K562 (cell line): ENCODE results near the gene GPR37L1. TPM values are rescaled to one million over a fixed set of nuclear protein-coding genes. Genes with fewer than 3 reads are reported as not detected.

Experiments
- EP400 ChIP-seq: fragments of 450-650 bp; IDR thresholded peaks from 2 replicates; pipeline ENCODE4 v1.6.1; 2017; ENCODE audit warnings: antibody characterized with exemption, mild to moderate bottlenecking, moderate library complexity
- FOXA1 ChIP-seq: fragments of 450-650 bp; IDR thresholded peaks from 2 replicates; pipeline ENCODE4 v1.6.1; 2016; ENCODE audit warnings: mild to moderate bottlenecking, borderline replicate concordance
- L3MBTL2 ChIP-seq: fragments of 450-650 bp; IDR thresholded peaks from 2 replicates; pipeline ENCODE4 v1.6.1; 2016; ENCODE audit warnings: mild to moderate bottlenecking, moderate library complexity
- MAFK ChIP-seq: IDR thresholded peaks from 2 replicates; pipeline ENCODE4 v1.6.1; 2011; ENCODE audit warnings: low read length, improper control_type of control experiment
- MLX ChIP-seq, 2 experiments: fragments of 450-650 bp in 1 of 2; sonication (generic) in 1 of 2; formaldehyde crosslinking; conservative IDR thresholded peaks; 2 replicates each; pipeline versions ENCODE4 v1.4.0 to v1.8.1; 2020 to 2022; ENCODE audit warnings: mild to moderate bottlenecking in 1 of 2, missing genetic modification reagents in 1 of 2
- MTA2 ChIP-seq: fragments of 450-650 bp; IDR thresholded peaks from 2 replicates; pipeline ENCODE4 v1.6.1; 2016; ENCODE audit warnings: low read depth
- NRF1 ChIP-seq, 2 experiments: fragments of 450-650 bp; IDR thresholded peaks in 1 of 2; conservative IDR thresholded peaks in 1 of 2; 2 replicates each; pipeline ENCODE4 v1.6.1; 2014; ENCODE audit warnings: mild to moderate bottlenecking in 2 of 2
- PKNOX1 ChIP-seq: fragments of 450-650 bp; IDR thresholded peaks from 2 replicates; pipeline ENCODE4 v1.6.1; 2016
- RB1 ChIP-seq: fragments of 450-650 bp; IDR thresholded peaks from 2 replicates; pipeline ENCODE4 v1.6.1; 2017; ENCODE audit warnings: low read depth, mild to moderate bottlenecking
- RBM34 ChIP-seq: fragments of 200-400 bp; formaldehyde crosslinking; IDR thresholded peaks from 2 replicates; pipeline ENCODE4 v1.6.1; 2018; ENCODE audit warnings: low read length, borderline replicate concordance; ENCODE audit not compliant: insufficient read depth
- RNF2 ChIP-seq: sonication (generic); IDR thresholded peaks from 2 replicates; pipeline ENCODE4 v1.6.1; 2016
- WHSC1 ChIP-seq: IDR thresholded peaks from one replicate; pipeline ENCODE4 v1.6.1; 2012; ENCODE audit warnings: low read length, control low read depth, inconsistent platforms
- ZBTB17 ChIP-seq: fragments of 450-650 bp; formaldehyde crosslinking; IDR thresholded peaks from 2 replicates; pipeline ENCODE4 v1.4.0; 2020; ENCODE audit warnings: mild to moderate bottlenecking
- ZC3H8 ChIP-seq: fragments of 450-650 bp; IDR thresholded peaks from 2 replicates; pipeline ENCODE4 v1.6.1; 2017
- ZNF282 ChIP-seq: sonication (generic); formaldehyde crosslinking; IDR thresholded peaks from 2 replicates; pipeline ENCODE4 v1.8.1; 2023; ENCODE audit warnings: missing genetic modification reagents
- ZNF449 ChIP-seq: fragments of 250-450 bp; sonication (Bioruptor Pico); IDR thresholded peaks from 2 replicates; pipeline ENCODE4 v1.8.0; 2022; ENCODE audit warnings: moderate library complexity, mild to moderate bottlenecking, inconsistent platforms
- polyA plus RNA-seq, 8 experiments: library from polyadenylated mRNA; depleted of rRNA in 4 of 8; stranded (reverse) in 5 of 8; unstranded in 3 of 8; fragments of >200 nt; fragmentation: Nextera tagmentation in 2 of 8; fragmentation: Illumina TruSeq in 1 of 8; extraction: Ambion mirVana in 2 of 8; extraction: Trizol in 1 of 8; gene quantifications; 2 replicates each; pipeline versions ENCODE4 v1.2.1 to v1.2.3, GENCODE V29; 2011 to 2014; ENCODE audit warnings: inconsistent platforms in 1 of 8, missing spikeins in 1 of 8
- total RNA-seq, 7 experiments: library from RNA; depleted of rRNA in 6 of 7; stranded (reverse); fragments of >200 nt in 6 of 7; fragmentation: Illumina TruSeq in 2 of 7; extraction: Trizol in 2 of 7; gene quantifications; 2 replicates each; pipeline versions ENCODE4 v1.2.1 to v1.2.3, GENCODE V29; 2011 to 2021; ENCODE audit warnings: low replicate concordance in 1 of 7
- TF ChIP-seq, protein P1 (sequence below): fragments of 250-450 bp; sonication (Bioruptor Pico); IDR thresholded peaks from 2 replicates; pipeline ENCODE4 v1.5.0; 2021; ENCODE audit warnings: mild to moderate bottlenecking, borderline replicate concordance
- TF ChIP-seq, protein P2 (sequence below), 2 experiments: IDR thresholded peaks; 2 replicates each; pipeline ENCODE4 v1.6.1; 2012; ENCODE audit warnings: improper control_type of control experiment in 2 of 2, low read depth in 2 of 2, low read length in 2 of 2, borderline replicate concordance in 1 of 2

GPR37L1 gene
- total and polyA plus RNA-seq, 9 of the 15 experiments (the other 6 are each of a cell fraction or from before 2014, with no cell fraction given), result not detected

DNA sequence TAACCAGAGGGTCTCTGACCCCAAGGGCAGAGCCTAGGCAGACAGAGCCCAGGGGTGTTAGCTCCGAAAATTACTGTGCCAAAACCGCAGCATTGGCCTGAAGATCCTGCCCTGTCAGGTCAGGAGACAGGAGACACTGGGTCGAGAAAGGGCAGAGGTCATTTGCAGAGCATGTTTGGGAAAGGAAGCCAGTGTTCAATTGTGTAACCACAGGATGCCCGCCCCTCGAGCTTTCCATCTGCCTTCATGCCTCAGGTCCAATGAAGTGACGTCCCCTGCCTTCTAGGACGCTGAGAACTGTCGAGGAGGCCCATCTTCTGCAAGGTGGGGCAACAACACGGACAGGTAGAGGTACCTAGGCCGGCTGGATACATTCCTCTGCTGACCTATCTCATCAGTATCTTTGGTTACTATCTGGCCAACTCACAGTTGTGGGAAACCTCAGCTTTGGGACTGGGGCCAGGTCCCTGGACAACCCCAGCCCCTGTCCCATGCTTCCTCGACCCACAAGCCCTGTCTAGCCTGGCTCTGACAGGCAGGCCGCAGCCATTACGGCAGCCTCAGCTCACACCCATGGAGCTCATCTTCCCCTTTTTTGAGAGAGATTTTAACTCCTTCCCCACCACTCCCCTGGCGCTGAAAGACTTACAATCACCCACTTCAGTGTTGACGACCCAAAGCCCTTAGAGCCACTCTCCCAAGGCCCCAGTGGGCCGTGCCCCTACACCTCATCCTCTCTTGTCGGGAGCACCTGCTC is 20.5 kb downstream of the GPR37L1 start (continued):
- TF ChIP-seq MLX (CRISPR knock-in tag; conservative IDR thresholded peaks at IDR 0.05) (0 out of 4 replicates have a peak, but pooled peaks of 1 of the 2 experiments have one; percentile 11), ZNF282 (CRISPR knock-in tag) (no peak), FOXA1 (no peak), MAFK (no peak), RB1 (no peak), ZNF449 (CRISPR knock-in tag) (0 out of 2 replicates have a peak, but pooled peaks have one; percentile 32), RNF2 (0 out of 2 replicates have a peak, but pooled peaks have one; percentile 21), L3MBTL2 (0 out of 2 replicates have a peak, but pooled peaks have one; percentile 26), ZC3H8 (no peak), RBM34 (no peak), WHSC1 (peak; percentile 44), PKNOX1 (peak; percentile 67), MTA2 (no peak), NRF1 (conservative IDR thresholded peaks at IDR 0.05 in 1 of 2, IDR thresholded peaks at IDR 0.05 in 1 of 2) (no peak), ZBTB17 (CRISPR knock-in tag) (peak; percentile 12; the same call in 1 of the 2 replicates), EP400 (no peak)
- TF ChIP-seq, protein P1, sequence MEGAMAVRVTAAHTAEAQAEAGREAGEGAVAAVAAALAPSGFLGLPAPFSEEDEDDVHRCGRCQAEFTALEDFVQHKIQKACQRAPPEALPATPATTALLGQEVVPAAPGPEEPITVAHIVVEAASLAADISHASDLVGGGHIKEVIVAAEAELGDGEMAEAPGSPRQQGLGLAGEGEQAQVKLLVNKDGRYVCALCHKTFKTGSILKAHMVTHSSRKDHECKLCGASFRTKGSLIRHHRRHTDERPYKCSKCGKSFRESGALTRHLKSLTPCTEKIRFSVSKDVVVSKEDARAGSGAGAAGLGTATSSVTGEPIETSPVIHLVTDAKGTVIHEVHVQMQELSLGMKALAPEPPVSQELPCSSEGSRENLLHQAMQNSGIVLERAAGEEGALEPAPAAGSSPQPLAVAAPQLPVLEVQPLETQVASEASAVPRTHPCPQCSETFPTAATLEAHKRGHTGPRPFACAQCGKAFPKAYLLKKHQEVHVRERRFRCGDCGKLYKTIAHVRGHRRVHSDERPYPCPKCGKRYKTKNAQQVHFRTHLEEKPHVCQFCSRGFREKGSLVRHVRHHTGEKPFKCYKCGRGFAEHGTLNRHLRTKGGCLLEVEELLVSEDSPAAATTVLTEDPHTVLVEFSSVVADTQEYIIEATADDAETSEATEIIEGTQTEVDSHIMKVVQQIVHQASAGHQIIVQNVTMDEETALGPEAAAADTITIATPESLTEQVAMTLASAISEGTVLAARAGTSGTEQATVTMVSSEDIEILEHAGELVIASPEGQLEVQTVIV, result no peak
- TF ChIP-seq, protein P2, sequence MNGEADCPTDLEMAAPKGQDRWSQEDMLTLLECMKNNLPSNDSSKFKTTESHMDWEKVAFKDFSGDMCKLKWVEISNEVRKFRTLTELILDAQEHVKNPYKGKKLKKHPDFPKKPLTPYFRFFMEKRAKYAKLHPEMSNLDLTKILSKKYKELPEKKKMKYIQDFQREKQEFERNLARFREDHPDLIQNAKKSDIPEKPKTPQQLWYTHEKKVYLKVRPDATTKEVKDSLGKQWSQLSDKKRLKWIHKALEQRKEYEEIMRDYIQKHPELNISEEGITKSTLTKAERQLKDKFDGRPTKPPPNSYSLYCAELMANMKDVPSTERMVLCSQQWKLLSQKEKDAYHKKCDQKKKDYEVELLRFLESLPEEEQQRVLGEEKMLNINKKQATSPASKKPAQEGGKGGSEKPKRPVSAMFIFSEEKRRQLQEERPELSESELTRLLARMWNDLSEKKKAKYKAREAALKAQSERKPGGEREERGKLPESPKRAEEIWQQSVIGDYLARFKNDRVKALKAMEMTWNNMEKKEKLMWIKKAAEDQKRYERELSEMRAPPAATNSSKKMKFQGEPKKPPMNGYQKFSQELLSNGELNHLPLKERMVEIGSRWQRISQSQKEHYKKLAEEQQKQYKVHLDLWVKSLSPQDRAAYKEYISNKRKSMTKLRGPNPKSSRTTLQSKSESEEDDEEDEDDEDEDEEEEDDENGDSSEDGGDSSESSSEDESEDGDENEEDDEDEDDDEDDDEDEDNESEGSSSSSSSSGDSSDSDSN (IDR thresholded peaks at IDR 0.05; ENCODE audit: borderline replicate concordance in 1 of 2, low read depth in 2 of 2, low read length in 2 of 2), result peak; percentile 41 to 50; a peak in 1 of 4 replicates
